ENCODE results near the gene MBD2. TPM values are rescaled to one million over a fixed set of nuclear protein-coding genes. Genes with fewer than 3 reads are reported as not detected.

MBD2 gene
- total RNA-seq, 4 donors from 2014 or later, result 54.2 to 63.5 (median 59.5) TPM

- WGBS, 2 donors, result 85 to 86% methylated on average over 1 of the region's 1 CpG
- H3K4me3 ChIP-seq (ENCODE audit: low read depth, poor library complexity, severe bottlenecking), result no peak overlapping the region
- no peak for DNase-seq (ENCODE audit: low spot score in 2 of 2)
- intact Hi-C loops (cut with DNase I; ENCODE audit: low total_unique reads), result no loop called here
- TF ChIP-seq CTCF (IDR thresholded peaks at IDR 0.05) (no peak), POLR2A (IDR thresholded peaks at IDR 0.05) (no peak)
Measured at GRCh38 chr18:54159906-54160305, 64.6 kb downstream of the MBD2 start.

- no peak for TF ChIP-seq POLR2A (IDR thresholded peaks at IDR 0.05)
- TF ChIP-seq CTCF (IDR thresholded peaks at IDR 0.05), result no peak
- intact Hi-C loops (cut with DNase I; ENCODE audit: low total_unique reads), result no loop called here
- H3K4me3 ChIP-seq (ENCODE audit: low read depth, poor library complexity, severe bottlenecking), result no peak overlapping the region
- no peak for DNase-seq (ENCODE audit: low spot score in 2 of 2)
- 85 to 86% methylated on average over 7 of the region's 7 CpGs for WGBS, 2 donors
Measured at GRCh38 chr18:54157646-54158385, 66.7 kb downstream of the MBD2 start.

GRCh38 chr18:54155412-54155811, 69.1 kb downstream of the MBD2 start:
- intact Hi-C loops (cut with DNase I; ENCODE audit: low total_unique reads), result no loop called here
- no peak overlapping the region for H3K4me3 ChIP-seq (ENCODE audit: low read depth, poor library complexity, severe bottlenecking)
- WGBS, 2 donors, result 88% methylated on average over 3 of the region's 3 CpGs
- no peak for DNase-seq (ENCODE audit: low spot score in 2 of 2)
- no peak for TF ChIP-seq CTCF (IDR thresholded peaks at IDR 0.05)
- TF ChIP-seq POLR2A (IDR thresholded peaks at IDR 0.05), result no peak

- no peak for DNase-seq (ENCODE audit: low spot score in 2 of 2)
- TF ChIP-seq POLR2A (IDR thresholded peaks at IDR 0.05) (no peak), CTCF (IDR thresholded peaks at IDR 0.05) (no peak)
- intact Hi-C loops (cut with DNase I; ENCODE audit: low total_unique reads), result no loop called here
- 70 to 75% methylated on average over 4 of the region's 4 CpGs for WGBS, 2 donors
- no peak overlapping the region for H3K4me3 ChIP-seq (ENCODE audit: low read depth, poor library complexity, severe bottlenecking)
Measured at GRCh38 chr18:54154231-54154630, 70.2 kb downstream of the MBD2 start.

- no peak for DNase-seq (ENCODE audit: low spot score in 2 of 2)
- intact Hi-C loops (cut with DNase I; ENCODE audit: low total_unique reads), result no loop called here
- TF ChIP-seq CTCF (IDR thresholded peaks at IDR 0.05), result no peak
- TF ChIP-seq POLR2A (IDR thresholded peaks at IDR 0.05), result no peak
- WGBS, 2 donors, result 72 to 77% methylated on average over 3 of the region's 3 CpGs
- no peak overlapping the region for H3K4me3 ChIP-seq (ENCODE audit: low read depth, poor library complexity, severe bottlenecking)
Measured at GRCh38 chr18:54151376-54151775, 73.1 kb downstream of the MBD2 start.

- intact Hi-C loops (cut with DNase I; ENCODE audit: low total_unique reads), result no loop called here
- TF ChIP-seq CTCF (IDR thresholded peaks at IDR 0.05), result no peak
- TF ChIP-seq POLR2A (IDR thresholded peaks at IDR 0.05), result no peak
Measured at GRCh38 chr18:54150226-54150625, 74.2 kb downstream of the MBD2 start.

More at GRCh38 chr18:54150226-54150625, 74.2 kb downstream of the MBD2 start:
- WGBS, 2 donors, result 61 to 79% methylated on average over 7 of the region's 7 CpGs
- no peak for DNase-seq (ENCODE audit: low spot score in 2 of 2)
- no peak overlapping the region for H3K4me3 ChIP-seq (ENCODE audit: low read depth, poor library complexity, severe bottlenecking)
